T-helper 1 cell treated with Interleukin-12 subunit alpha and Interleukin-12 subunit beta and Interleukin-4 antibody, amounts not matched to agents 30 μg/mL and 1 μg/mL, for 36 hours (primary cell): ENCODE measurements around the gene LHPP.
"Not testable (repeated sequence)": the region's sequence is repeated elsewhere in the genome, so short reads cannot be mapped to it uniquely, and the experiment has no call there.

Experiments used
- H3K27ac Mint-ChIP-seq: one replicate; pipeline ENCODE4 v1.8.0; 2021; ENCODE audit warnings: mild to moderate bottlenecking, mixed read lengths
- H3K27me3 Mint-ChIP-seq: one replicate; pipeline ENCODE4 v1.8.0; 2021; ENCODE audit warnings: low read depth, mixed read lengths
- H3K36me3 Mint-ChIP-seq: one replicate; pipeline ENCODE4 v1.8.0; 2021; ENCODE audit warnings: low read depth, mixed read lengths
- H3K4me1 Mint-ChIP-seq: one replicate; pipeline ENCODE4 v1.8.0; 2021; ENCODE audit warnings: low read depth, mixed read lengths
- H3K4me3 Mint-ChIP-seq: one replicate; pipeline ENCODE4 v1.8.0; 2021; ENCODE audit warnings: mild to moderate bottlenecking, moderate library complexity, mixed read lengths
- H3K9me3 Mint-ChIP-seq: one replicate; pipeline ENCODE4 v1.8.0; 2021; ENCODE audit warnings: mixed read lengths

LHPP gene

DNA sequence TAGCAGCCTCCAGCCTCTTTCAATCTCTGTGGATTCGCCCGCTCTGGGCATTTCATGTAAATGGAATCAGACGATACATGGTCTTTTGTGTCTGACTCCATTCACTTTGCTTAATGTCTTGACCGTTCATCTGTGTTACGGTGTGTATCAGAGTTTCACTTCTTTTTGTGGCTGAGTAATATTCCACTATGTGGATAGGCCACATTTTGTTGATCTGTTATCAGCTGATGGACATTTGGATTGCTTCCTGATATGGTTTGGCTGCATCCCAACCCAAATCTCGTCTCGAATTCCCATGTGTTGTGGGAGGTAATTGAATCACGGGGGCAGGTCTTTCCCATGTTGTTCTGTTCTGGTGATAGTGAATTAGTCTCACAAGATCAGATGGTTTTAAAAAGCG lies 109.0 kb downstream of the LHPP start:
- Mint-ChIP-seq H3K4me1 (no peaks in the 10 kb centered on the region), H3K36me3 (no peaks in the 10 kb centered on the region), H3K9me3 (no peaks in the 10 kb centered on the region)

DNA sequence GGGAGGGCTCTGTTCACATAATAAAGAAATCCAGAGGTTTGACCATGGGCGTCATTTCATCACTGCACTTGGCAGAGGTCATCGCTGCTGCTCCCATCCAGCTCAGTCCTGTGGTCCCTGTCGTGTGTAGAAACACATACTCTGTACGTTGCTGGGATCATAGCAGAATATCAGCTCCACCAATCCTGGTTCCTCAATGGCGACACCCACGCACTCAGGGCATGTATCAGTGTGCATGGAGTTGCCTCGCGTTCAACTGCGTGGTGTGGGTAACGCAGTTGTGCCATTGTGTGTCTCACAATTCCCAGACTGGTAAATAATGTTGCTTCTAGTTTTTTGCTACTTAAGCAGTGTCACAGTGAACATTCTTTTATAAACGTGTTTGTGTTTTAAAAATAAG lies 111.1 kb downstream of the LHPP start:
- no peak overlapping the region for H3K4me3 Mint-ChIP-seq
- no peaks in the 10 kb centered on the region for H3K9me3 Mint-ChIP-seq
- no peaks in the 10 kb centered on the region for H3K27me3 Mint-ChIP-seq
- no peaks in the 10 kb centered on the region for H3K36me3 Mint-ChIP-seq
- no peak overlapping the region for H3K27ac Mint-ChIP-seq
- no peaks in the 10 kb centered on the region for H3K4me1 Mint-ChIP-seq

More for the DNA sequence above, 109.0 kb downstream of the LHPP start:
- Mint-ChIP-seq H3K4me3 (no peak overlapping the region), H3K27ac (no peak overlapping the region), H3K27me3 (no peaks in the 10 kb centered on the region)

DNA sequence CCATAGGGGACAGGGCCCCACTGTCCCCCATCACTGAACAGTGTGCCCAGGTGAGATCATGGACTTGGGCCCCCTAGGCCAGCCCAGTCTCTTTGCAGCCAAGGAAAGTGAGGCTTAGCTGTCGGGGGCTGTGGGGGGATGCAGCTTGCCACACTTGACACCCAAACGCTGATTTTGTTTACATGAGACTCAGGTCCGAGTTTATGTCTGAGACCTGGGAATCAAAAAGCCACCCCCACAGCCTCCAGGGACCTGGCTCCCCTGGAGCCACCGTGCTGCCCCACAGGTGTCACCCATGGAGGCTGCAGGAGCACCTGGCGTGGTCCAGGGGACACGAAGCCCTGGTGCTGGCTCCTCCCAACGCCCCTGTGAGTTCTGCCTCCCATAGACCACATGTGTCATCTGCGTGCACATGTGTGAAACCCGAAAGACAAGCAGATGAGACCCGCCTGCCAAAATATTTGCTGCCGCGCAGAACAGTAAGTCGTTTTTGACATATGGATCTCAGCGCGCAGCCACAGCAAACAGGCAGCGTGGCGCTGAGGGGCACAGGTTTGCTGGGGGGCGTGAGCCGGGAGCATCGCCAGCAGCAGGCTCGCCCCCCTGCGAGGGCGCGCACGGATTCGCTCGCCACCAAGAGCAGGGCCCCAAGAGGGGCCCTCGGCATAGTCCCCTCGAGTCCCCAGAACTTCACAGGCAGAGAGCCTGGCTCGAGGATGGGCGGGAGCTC lies 112.3 kb downstream of the LHPP start:
- H3K9me3 Mint-ChIP-seq = no peaks in the 10 kb centered on the region
- H3K27me3 Mint-ChIP-seq = no peaks in the 10 kb centered on the region
- H3K27ac Mint-ChIP-seq = no peak overlapping the region
- no peaks in the 10 kb centered on the region for H3K36me3 Mint-ChIP-seq
- H3K4me3 Mint-ChIP-seq = no peak overlapping the region
- H3K4me1 Mint-ChIP-seq = no peaks in the 10 kb centered on the region

DNA sequence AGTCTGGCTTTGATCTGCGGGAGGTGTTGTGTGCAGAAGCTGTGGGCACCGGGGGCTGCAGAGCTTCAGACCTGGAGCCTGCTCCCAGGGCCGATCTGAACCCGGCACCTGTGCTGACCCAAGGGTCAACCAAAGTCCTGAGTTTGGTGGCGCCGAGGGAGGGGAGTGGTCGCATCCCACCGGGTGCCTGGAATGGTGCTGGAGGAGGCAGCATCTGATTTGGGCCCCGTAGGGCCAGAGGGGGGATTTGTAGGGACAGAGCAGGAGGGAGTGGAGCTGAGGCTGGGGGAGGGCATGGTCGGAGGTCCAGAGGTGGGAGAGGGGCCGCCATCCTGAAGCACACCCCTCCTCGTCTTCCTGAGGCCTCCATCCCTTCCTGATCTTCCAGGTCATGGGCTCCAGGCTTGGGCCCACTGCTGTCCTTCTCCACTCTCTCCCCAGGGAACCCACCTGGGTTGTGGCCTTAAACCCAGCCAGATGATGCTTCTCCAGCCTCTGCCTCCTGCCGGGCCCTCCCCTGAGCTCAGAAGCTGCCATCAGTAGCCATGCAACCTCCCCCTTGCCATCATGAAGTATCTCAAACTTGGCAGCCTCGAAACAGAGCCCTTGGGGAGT lies 112.9 kb downstream of the LHPP start:
- Mint-ChIP-seq H3K36me3 (no peaks in the 10 kb centered on the region), H3K4me1 (no peaks in the 10 kb centered on the region), H3K4me3 (no peak overlapping the region), H3K9me3 (no peaks in the 10 kb centered on the region), H3K27ac (no peak overlapping the region), H3K27me3 (no peaks in the 10 kb centered on the region)

DNA sequence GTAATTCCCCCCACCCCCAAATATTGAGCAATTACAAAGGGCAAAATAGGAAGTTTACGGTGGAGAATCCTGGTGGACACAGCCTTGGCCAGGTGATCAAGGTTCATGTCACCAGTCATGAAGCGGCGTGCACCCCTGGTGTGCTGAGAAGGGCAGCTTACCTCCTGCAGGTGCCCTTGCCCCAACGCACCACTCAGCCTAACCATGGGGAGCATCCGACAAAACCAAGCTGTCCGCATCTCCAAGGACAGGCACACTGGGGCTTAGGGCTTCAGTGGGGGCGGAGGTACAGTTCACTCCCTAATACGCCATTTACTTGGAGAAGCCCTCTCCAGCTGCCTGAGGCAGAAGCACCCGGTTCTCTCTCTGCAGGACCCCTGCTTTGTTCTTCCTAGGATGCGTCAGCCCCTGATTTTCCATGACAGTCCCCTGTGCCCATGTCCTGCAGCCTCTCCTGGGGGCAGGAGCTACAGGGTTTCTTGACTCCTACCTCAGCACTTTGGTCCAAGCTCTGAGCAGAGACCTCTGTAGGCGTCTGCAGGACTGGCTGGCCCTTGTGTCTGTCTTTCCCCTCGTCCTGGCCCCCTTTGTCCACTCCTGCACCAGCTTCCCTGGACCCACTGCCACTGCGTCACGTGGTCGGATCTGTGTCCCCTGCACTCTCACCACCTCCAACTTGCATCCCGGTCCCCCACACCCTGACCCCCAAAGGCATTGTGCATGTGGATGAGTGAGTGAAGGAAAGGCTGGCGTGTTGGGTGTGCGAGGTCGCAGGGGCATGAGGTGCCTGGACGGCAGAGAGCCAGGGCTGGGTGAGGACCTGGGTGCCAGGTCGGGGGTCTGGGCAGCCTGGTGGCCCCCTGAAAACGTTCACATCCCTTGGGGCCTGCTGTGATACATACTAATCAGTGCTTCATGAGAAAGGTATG lies 113.7 kb downstream of the LHPP start:
- Mint-ChIP-seq H3K36me3 (no peaks in the 10 kb centered on the region), H3K4me1 (no peaks in the 10 kb centered on the region), H3K27ac (no peak overlapping the region), H3K9me3 (no peaks in the 10 kb centered on the region), H3K4me3 (no peak overlapping the region), H3K27me3 (no peaks in the 10 kb centered on the region)

DNA sequence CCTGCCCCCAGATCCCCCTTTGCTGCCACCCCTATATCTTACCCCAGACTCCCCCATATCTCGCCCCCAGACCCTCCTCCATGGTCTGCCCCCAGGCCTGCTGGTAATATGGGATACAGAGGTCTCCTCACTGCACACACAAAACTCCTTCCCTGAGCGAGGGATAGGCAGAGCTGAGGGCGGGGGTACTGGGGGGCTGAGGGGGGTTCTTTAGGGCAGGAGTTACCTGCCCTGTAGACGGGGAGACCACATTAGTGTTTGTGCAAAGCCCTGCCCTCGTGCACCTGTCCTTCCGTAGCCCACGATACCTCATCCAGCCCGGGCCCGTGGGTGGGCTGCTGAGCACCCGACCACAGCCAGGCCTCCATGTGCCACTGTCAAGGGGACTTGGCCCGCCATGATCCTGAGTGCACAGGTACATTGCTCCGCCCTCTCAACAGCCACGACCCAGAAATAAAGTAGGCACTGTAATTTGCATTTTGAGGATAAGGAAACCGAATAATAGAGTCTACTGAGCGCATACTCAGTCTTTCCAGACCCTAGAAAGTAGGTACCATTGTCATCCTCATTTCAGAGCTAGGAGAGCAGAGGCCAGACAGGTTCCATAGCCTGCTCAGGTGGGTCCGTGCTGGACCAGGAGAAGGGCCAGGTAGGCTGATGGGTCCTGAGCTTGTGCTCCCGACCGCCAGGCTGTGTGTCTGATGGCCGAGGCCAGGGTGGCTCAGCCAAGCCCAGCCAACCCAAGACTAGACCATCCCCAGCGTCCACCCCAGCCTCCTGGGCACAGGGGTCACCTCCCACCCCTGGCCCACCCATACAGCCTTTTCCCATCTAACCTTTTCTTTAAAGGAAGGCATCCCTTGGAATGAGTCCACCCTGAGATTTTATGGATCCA lies 115.2 kb downstream of the LHPP start:
- Mint-ChIP-seq H3K4me1 (no peaks in the 10 kb centered on the region), H3K9me3 (peaks cover 4% of the 10 kb centered on the region), H3K4me3 (no peak overlapping the region), H3K36me3 (no peaks in the 10 kb centered on the region), H3K27me3 (peaks cover 5% of the 10 kb centered on the region), H3K27ac (no peak overlapping the region)

DNA sequence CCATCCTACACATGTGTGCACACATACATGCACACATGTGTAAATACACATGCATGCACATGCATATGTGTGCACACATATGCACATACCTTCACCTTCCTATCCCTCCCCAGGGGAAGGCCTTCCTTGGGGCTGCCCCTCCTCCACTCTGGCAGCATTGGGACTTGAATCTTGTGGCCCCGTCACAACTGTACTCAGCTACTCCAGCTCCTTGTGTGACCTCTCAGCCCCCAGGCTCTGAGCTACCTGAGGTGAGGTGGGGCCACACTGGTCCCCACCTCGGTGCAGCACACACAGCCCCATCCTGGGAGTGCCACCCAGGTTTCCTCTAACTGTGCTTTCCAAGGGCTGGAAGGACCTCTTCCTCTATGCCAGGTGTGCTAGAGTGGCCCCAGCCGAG lies 116.0 kb downstream of the LHPP start:
- no peak overlapping the region for H3K27ac Mint-ChIP-seq

DNA sequence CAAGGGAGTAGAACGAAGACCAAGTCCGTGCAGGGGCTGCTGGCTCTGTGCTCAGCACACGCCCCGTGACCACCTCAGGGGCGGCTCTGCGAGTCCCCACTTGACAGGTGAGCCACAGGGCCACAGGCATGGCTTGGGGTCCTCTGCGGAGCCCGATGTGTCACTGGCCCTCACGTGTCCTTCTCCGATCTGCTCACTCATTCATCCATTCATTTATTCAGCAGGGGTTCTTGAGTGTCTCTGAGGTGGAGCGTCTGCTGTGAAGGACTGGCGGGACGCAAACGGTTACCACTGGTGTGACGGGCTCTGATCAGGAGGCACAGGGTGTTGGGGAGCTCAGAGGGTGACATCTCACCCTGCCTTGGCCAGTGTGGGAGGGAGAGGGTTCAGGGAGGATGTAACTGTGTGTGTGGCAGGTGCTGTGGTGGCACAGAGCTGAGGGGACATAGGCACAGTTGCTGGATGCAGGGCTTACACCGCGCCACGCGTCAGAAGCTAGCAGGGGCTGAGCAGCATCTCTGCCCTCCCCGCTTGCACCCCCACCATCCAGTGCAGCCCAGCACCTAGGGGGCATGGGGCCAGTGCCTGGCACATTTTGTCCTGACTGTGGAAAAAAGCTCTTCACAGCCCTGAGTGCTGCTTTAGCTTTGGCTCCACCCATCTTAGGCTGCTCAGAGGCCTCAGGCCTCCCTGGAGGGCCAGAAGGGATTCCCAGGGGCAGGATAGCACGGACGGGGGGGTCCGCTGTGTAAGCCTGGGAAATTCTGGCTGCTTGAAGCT lies 116.8 kb downstream of the LHPP start:
- peaks cover 8% of the 10 kb centered on the region for H3K27me3 Mint-ChIP-seq
- no peaks in the 10 kb centered on the region for H3K36me3 Mint-ChIP-seq
- H3K4me1 Mint-ChIP-seq = no peaks in the 10 kb centered on the region
- H3K27ac Mint-ChIP-seq = no peak overlapping the region
- no peak overlapping the region for H3K4me3 Mint-ChIP-seq
- peaks cover 4% of the 10 kb centered on the region for H3K9me3 Mint-ChIP-seq

More for the DNA sequence above, 116.0 kb downstream of the LHPP start:
- Mint-ChIP-seq H3K36me3 (no peaks in the 10 kb centered on the region), H3K4me3 (no peak overlapping the region), H3K27me3 (peaks cover 5% of the 10 kb centered on the region), H3K9me3 (peaks cover 4% of the 10 kb centered on the region), H3K4me1 (no peaks in the 10 kb centered on the region)

DNA sequence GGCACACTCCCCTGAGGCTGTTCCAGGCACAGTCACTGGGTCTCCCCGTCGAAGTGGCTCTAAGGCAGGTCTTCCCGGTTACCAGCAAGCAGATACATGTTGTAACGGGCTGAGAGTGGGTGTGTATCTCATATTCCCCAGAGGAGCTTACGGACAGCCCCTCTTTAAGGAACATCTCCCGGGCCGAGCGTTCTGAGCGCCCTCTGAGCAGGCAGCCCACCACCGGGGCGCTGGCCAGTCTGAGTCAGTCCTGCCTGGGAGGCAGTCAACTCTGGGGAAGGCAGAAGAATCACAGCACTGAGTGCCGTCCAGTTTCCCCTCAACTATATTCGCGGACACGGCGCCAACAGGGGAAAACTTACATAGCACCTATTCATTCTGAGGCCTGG lies 117.4 kb downstream of the LHPP start:
- H3K9me3 Mint-ChIP-seq = peaks cover 4% of the 10 kb centered on the region
- no peaks in the 10 kb centered on the region for H3K4me1 Mint-ChIP-seq
- no peak overlapping the region for H3K4me3 Mint-ChIP-seq
- no peak overlapping the region for H3K27ac Mint-ChIP-seq
- peaks cover 1% of the 10 kb centered on the region for H3K36me3 Mint-ChIP-seq
- peaks cover 8% of the 10 kb centered on the region for H3K27me3 Mint-ChIP-seq

DNA sequence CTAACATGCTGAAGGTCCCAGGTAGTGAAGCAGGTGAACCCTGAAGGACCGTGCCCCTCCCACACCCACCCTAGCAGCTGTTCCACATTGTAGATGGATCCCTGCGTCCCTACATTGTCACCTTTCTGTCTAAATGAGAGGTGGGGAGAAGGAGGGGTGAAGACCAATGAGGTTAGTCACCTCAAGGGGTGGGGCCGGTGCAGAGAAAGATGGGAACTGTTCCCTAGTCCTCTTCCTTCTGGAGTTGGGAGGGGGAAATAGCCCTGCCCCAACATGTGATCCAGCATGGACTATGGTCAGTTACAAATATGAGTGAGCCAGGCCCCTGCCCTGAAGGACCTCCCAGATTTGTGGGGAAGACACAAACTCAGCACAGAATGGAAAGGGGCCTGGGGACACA lies 124.5 kb downstream of the LHPP start:
- peaks cover 1% of the 10 kb centered on the region for H3K36me3 Mint-ChIP-seq
- no peaks in the 10 kb centered on the region for H3K4me1 Mint-ChIP-seq
- H3K4me3 Mint-ChIP-seq = no peak overlapping the region
- H3K27me3 Mint-ChIP-seq = peaks cover 5% of the 10 kb centered on the region
- H3K9me3 Mint-ChIP-seq = peaks cover 4% of the 10 kb centered on the region
- no peak overlapping the region for H3K27ac Mint-ChIP-seq

DNA sequence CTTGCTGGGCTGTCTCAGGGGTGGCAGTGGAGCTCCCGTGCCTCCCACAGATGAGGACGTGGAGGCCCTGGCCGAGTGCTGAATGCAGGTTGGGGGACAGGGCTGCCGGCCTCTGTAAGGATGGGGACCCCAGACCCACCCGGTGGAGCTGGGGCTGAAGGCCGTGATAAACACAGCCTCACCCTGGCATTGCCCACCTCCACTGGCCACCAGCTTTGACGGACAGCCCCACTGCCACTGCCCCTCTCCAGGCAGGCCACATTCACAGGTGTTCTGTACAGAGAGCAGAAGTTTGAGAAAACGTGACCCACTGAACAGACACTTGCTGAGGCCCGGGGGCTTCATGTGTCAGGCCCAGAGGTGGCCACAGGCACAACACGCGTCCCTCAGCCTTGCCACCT lies 126.2 kb downstream of the LHPP start:
- H3K27me3 Mint-ChIP-seq = peaks cover 4% of the 10 kb centered on the region
- H3K4me3 Mint-ChIP-seq = no peak overlapping the region
- H3K36me3 Mint-ChIP-seq = peaks cover 2% of the 10 kb centered on the region
- no peak overlapping the region for H3K27ac Mint-ChIP-seq
- H3K9me3 Mint-ChIP-seq = peaks cover 7% of the 10 kb centered on the region
- no peaks in the 10 kb centered on the region for H3K4me1 Mint-ChIP-seq

DNA sequence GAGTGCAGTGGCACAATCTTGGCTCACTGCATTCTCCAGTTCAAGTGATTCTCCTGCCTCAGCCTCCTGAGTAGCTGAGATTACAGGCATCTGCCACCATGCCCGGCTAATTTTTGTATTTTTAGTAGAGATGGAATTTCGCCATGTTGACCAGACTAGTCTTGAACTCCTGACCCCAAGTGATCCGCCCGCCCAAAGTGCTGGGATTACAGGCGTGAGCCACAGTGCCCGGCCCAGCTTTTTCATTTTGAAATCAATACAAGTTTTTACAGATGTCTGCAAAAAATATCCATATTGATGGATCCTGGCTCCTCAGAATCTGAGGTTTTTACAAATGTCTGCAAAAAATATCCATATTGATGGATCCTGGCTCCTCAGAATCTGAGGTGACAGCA lies 126.7 kb downstream of the LHPP start:
- not testable (repeated sequence) for H3K36me3 Mint-ChIP-seq, H3K9me3 Mint-ChIP-seq, H3K4me1 Mint-ChIP-seq, H3K4me3 Mint-ChIP-seq, H3K27ac Mint-ChIP-seq, H3K27me3 Mint-ChIP-seq

DNA sequence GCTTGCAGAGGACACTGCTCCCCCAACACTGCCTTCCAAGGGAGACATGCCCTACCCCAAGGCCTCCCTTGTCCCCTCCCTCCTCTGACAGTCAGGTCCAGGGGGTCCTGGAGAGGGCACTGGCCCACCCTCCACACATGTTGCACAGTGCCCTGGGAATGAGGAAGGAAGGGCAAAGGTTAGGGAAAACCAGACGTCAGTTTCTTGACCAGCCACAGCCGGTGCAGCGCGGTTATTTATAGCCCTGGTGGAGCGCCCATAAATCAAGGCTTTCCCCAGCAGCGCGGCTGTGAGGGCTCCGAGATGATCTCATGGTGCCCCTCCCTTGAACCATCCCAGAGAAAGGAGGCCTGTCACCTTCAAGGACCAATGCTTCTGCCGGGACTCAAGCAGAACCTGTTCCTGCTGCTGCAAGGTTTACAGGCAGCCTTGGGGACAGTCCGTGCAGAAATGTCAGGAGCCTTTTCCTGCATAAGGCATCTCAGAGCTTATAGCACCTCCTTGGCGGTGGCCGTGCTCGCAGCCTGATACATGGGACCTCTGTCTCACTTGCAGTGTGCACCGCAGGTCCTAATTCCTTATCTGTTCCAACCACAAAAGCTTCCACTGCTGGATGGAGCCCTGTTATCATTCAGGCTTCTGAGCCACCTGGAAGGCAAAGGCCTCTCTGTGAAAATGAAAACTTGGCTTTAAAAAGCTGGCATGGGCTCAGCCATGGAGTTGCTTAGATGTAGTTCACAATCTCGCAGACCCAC lies 127.3 kb downstream of the LHPP start:
- peaks cover 1% of the 10 kb centered on the region for H3K36me3 Mint-ChIP-seq
- H3K4me3 Mint-ChIP-seq = no peak overlapping the region
- H3K9me3 Mint-ChIP-seq = peaks cover 7% of the 10 kb centered on the region
- H3K27me3 Mint-ChIP-seq = no peaks in the 10 kb centered on the region
- H3K4me1 Mint-ChIP-seq = no peaks in the 10 kb centered on the region
- no peak overlapping the region for H3K27ac Mint-ChIP-seq
